Neural cell (in vitro differentiated cells): ENCODE results near the gene C3orf49. TPM values are rescaled to one million over a fixed set of nuclear protein-coding genes. Genes with fewer than 3 reads are reported as not detected.

Experiments
- H2AFZ ChIP-seq: fragments of 200-600, 300-800 bp; sonication (generic), shearing (Covaris generic); 2 replicates; pipeline ENCODE4 v1.6.0; 2014; ENCODE audit warnings: low read depth, mild to moderate bottlenecking, antibody characterized with exemption, low read length, moderate library complexity
- H3F3A ChIP-seq: fragments of 200-600 bp; shearing (Covaris generic); 2 replicates; pipeline ENCODE4 v1.6.1; 2016; ENCODE audit warnings: mild to moderate bottlenecking, moderate library complexity, mixed read lengths, antibody characterized with exemption, low read length; ENCODE audit not compliant: insufficient read depth, poor library complexity, severe bottlenecking
- H3K27ac ChIP-seq: fragments of 200-600, 300-800 bp; sonication (generic), shearing (Covaris generic); 2 replicates; pipeline ENCODE4 v1.5.1; 2014; ENCODE audit warnings: mild to moderate bottlenecking, low read length, moderate library complexity
- H3K27me3 ChIP-seq: fragments of 300-800, 200-600 bp; sonication (generic), shearing (Covaris generic); 2 replicates; pipeline ENCODE4 v1.6.0; 2014; ENCODE audit warnings: mild to moderate bottlenecking, low read depth, low read length, moderate library complexity; ENCODE audit not compliant: insufficient read depth
- H3K36me3 ChIP-seq: fragments of 300-800, 200-600 bp; sonication (generic), shearing (Covaris generic); 2 replicates; pipeline ENCODE4 v1.5.1; 2014; ENCODE audit warnings: mild to moderate bottlenecking, antibody characterized with exemption, low read length, moderate library complexity; ENCODE audit not compliant: insufficient read depth
- H3K4me2 ChIP-seq: fragments of 300-800, 200-600 bp; sonication (generic), shearing (Covaris generic); 2 replicates; pipeline ENCODE4 v1.6.0; 2014; ENCODE audit warnings: mild to moderate bottlenecking, low read length
- H3K4me3 ChIP-seq: fragments of 300-800, 200-600 bp; sonication (generic), shearing (Covaris generic); 2 replicates; pipeline ENCODE4 v1.5.1; 2014; ENCODE audit warnings: mild to moderate bottlenecking, low read length, moderate library complexity
- H3K79me2 ChIP-seq: fragments of 200-600 bp; shearing (Covaris generic); replicated peaks from 2 replicates; pipeline ENCODE4 v1.6.0; 2014; ENCODE audit warnings: mild to moderate bottlenecking, low read length, moderate library complexity; ENCODE audit not compliant: insufficient read depth
- H3K9ac ChIP-seq: fragments of 300-800, 200-600 bp; sonication (generic), shearing (Covaris generic); 2 replicates; pipeline ENCODE4 v1.6.1; 2016; ENCODE audit warnings: mild to moderate bottlenecking, low read length, mixed read lengths
- H3K9me2 ChIP-seq: fragments of 200-600 bp; shearing (Covaris generic); 2 replicates; pipeline ENCODE4 v1.6.1; 2016; ENCODE audit warnings: mild to moderate bottlenecking, low read length, mixed read lengths; ENCODE audit not compliant: insufficient read depth
- H3K9me3 ChIP-seq: fragments of 200-600, 300-800 bp; sonication (generic), shearing (Covaris generic); 2 replicates; pipeline ENCODE4 v1.6.1; 2016; ENCODE audit warnings: mild to moderate bottlenecking, mixed run types, low read length, moderate library complexity, mixed read lengths
- H4K20me1 ChIP-seq: fragments of 200-600 bp; shearing (Covaris generic); 2 replicates; pipeline ENCODE4 v1.6.1; 2016; ENCODE audit warnings: mild to moderate bottlenecking, mixed run types; ENCODE audit not compliant: insufficient read depth
- EP300 ChIP-seq: fragments of 450-650 bp; conservative IDR thresholded peaks from 2 replicates; pipeline ENCODE4 v1.6.1; 2014; ENCODE audit warnings: antibody characterized with exemption, mild to moderate bottlenecking, moderate library complexity; ENCODE audit not compliant: poor library complexity, severe bottlenecking
- EZH2 ChIP-seq: fragments of 200-600, 300-800 bp; shearing (Covaris generic), sonication (generic); IDR thresholded peaks from 2 replicates; pipeline ENCODE4 v1.6.1; 2014; ENCODE audit warnings: antibody characterized with exemption, low read length, borderline replicate concordance, mild to moderate bottlenecking; ENCODE audit not compliant: insufficient read depth, poor library complexity, severe bottlenecking
- MXI1 ChIP-seq: fragments of 450-650 bp; conservative IDR thresholded peaks from 2 replicates; pipeline ENCODE4 v1.6.1; 2014; ENCODE audit warnings: antibody characterized with exemption, mild to moderate bottlenecking; ENCODE audit not compliant: poor library complexity, severe bottlenecking
- POLR2AphosphoS5 ChIP-seq: IDR thresholded peaks from 2 replicates; pipeline ENCODE4 v1.6.1; 2012
- RAD21 ChIP-seq: fragments of 450-650 bp; conservative IDR thresholded peaks from 2 replicates; pipeline ENCODE4 v1.6.1; 2014; ENCODE audit warnings: antibody characterized with exemption, mild to moderate bottlenecking, moderate library complexity
- SMC3 ChIP-seq: fragments of 450-650 bp; conservative IDR thresholded peaks from 2 replicates; pipeline ENCODE4 v1.6.1; 2014; ENCODE audit warnings: antibody characterized with exemption, mild to moderate bottlenecking, moderate library complexity; ENCODE audit not compliant: poor library complexity
- TAF1 ChIP-seq: IDR thresholded peaks from 2 replicates; pipeline ENCODE4 v1.6.1; 2012; ENCODE audit warnings: low read depth
- polyA plus RNA-seq: library from polyadenylated mRNA; depleted of rRNA; stranded (reverse); fragments of >200 nt; gene quantifications from 2 replicates; pipeline ENCODE4 v1.2.3, GENCODE V29; 2014
- TF ChIP-seq, protein P1 (sequence below): fragments of 450-650 bp; IDR thresholded peaks from 2 replicates; pipeline ENCODE4 v1.5.1; 2014; ENCODE audit warnings: antibody characterized with exemption, mild to moderate bottlenecking, moderate library complexity; ENCODE audit not compliant: poor library complexity, severe bottlenecking
- TF ChIP-seq, protein P2 (sequence below): IDR thresholded peaks from 2 replicates; pipeline ENCODE4 v1.6.1; 2012; ENCODE audit warnings: borderline replicate concordance

The C3orf49 gene
- polyA plus RNA-seq, 1 donor from 2014 or later, result not detected

- Histone ChIP-seq H3K36me3 (no peaks in the 10 kb centered on the region), H3K79me2 (peaks cover 20% of the 10 kb centered on the region), H3K9me2 (no peaks in the 10 kb centered on the region), H2AFZ (no peak overlapping the region), H3K9ac (no peak overlapping the region), H3K9me3 (no peaks in the 10 kb centered on the region), H3F3A (no peaks in the 10 kb centered on the region), H3K27ac (no peak overlapping the region), H3K4me2 (no peak overlapping the region), H3K27me3 (no peaks in the 10 kb centered on the region), H3K4me3 (no peak overlapping the region), H4K20me1 (no peaks in the 10 kb centered on the region)
- TF ChIP-seq, protein P1, sequence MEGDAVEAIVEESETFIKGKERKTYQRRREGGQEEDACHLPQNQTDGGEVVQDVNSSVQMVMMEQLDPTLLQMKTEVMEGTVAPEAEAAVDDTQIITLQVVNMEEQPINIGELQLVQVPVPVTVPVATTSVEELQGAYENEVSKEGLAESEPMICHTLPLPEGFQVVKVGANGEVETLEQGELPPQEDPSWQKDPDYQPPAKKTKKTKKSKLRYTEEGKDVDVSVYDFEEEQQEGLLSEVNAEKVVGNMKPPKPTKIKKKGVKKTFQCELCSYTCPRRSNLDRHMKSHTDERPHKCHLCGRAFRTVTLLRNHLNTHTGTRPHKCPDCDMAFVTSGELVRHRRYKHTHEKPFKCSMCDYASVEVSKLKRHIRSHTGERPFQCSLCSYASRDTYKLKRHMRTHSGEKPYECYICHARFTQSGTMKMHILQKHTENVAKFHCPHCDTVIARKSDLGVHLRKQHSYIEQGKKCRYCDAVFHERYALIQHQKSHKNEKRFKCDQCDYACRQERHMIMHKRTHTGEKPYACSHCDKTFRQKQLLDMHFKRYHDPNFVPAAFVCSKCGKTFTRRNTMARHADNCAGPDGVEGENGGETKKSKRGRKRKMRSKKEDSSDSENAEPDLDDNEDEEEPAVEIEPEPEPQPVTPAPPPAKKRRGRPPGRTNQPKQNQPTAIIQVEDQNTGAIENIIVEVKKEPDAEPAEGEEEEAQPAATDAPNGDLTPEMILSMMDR, result no peak
- TF ChIP-seq EP300, result no peak
- TF ChIP-seq, protein P2, sequence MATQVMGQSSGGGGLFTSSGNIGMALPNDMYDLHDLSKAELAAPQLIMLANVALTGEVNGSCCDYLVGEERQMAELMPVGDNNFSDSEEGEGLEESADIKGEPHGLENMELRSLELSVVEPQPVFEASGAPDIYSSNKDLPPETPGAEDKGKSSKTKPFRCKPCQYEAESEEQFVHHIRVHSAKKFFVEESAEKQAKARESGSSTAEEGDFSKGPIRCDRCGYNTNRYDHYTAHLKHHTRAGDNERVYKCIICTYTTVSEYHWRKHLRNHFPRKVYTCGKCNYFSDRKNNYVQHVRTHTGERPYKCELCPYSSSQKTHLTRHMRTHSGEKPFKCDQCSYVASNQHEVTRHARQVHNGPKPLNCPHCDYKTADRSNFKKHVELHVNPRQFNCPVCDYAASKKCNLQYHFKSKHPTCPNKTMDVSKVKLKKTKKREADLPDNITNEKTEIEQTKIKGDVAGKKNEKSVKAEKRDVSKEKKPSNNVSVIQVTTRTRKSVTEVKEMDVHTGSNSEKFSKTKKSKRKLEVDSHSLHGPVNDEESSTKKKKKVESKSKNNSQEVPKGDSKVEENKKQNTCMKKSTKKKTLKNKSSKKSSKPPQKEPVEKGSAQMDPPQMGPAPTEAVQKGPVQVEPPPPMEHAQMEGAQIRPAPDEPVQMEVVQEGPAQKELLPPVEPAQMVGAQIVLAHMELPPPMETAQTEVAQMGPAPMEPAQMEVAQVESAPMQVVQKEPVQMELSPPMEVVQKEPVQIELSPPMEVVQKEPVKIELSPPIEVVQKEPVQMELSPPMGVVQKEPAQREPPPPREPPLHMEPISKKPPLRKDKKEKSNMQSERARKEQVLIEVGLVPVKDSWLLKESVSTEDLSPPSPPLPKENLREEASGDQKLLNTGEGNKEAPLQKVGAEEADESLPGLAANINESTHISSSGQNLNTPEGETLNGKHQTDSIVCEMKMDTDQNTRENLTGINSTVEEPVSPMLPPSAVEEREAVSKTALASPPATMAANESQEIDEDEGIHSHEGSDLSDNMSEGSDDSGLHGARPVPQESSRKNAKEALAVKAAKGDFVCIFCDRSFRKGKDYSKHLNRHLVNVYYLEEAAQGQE, result no peak
- TF ChIP-seq POLR2AphosphoS5, result no peak
- no peak for TF ChIP-seq RAD21
These were observed 55.7 kb downstream of the C3orf49 start for GRCh38 chr3:63874769-63875168.

- no peaks in the 10 kb centered on the region for H3K27me3 ChIP-seq
- H3K79me2 ChIP-seq, result peaks cover 20% of the 10 kb centered on the region
- no peak for TF ChIP-seq EZH2
- TF ChIP-seq MXI1, result no peak
- TF ChIP-seq, protein P1, result no peak
- no peak for TF ChIP-seq RAD21
- TF ChIP-seq, protein P2, result no peak
- no peak for TF ChIP-seq SMC3
- no peak for TF ChIP-seq EP300
- TF ChIP-seq TAF1, result no peak
- no peak for TF ChIP-seq POLR2AphosphoS5
- no peak overlapping the region for H3K27ac ChIP-seq
- no peaks in the 10 kb centered on the region for H3F3A ChIP-seq
- H3K9ac ChIP-seq, result no peak overlapping the region
- H3K4me3 ChIP-seq, result no peak overlapping the region
- H4K20me1 ChIP-seq, result no peaks in the 10 kb centered on the region
- no peaks in the 10 kb centered on the region for H3K36me3 ChIP-seq
- H3K9me2 ChIP-seq, result no peaks in the 10 kb centered on the region
- no peaks in the 10 kb centered on the region for H3K9me3 ChIP-seq
- no peak overlapping the region for H3K4me2 ChIP-seq
- no peak overlapping the region for H2AFZ ChIP-seq
These were observed 56.4 kb downstream of the C3orf49 start for GRCh38 chr3:63875510-63875909.
